HG02588 (cell line): ENCODE results near the gene CRYBA2.

Experiments
- ATAC-seq: cut with Tn5 transposase; IDR thresholded peaks from one replicate; pipeline ENCODE4 v1.9.1; 2021; ENCODE audit warnings: mild to moderate bottlenecking, moderate library complexity; ENCODE audit not compliant: unreplicated experiment

The CRYBA2 gene

GRCh38 chr2:218993345-218994315 lies at the start of gene CRYBA2:
CRYBA2 (minus strand) TSS chr2:218993422; CDS start chr2:218993176, 246 bp downstream.
- ATAC-seq = no peak

GRCh38 chr2:219042750-219043149 lies 49.5 kb upstream of the CRYBA2 start:
- ATAC-seq = no peak

GRCh38 chr2:219042157-219042556 lies 48.9 kb upstream of the CRYBA2 start:
- no peak for ATAC-seq

- no peak for ATAC-seq
Observed at GRCh38 chr2:219041252-219041651, 48.0 kb upstream of the CRYBA2 start, which contains the start of gene CFAP65. CFAP65 (minus strand) TSS chr2:219041516; CDS start chr2:219039048, 2,468 bp downstream.

GRCh38 chr2:219038600-219038999 lies 45.4 kb upstream of the CRYBA2 start:
- ATAC-seq = no peak

GRCh38 chr2:219037783-219038499 lies 44.7 kb upstream of the CRYBA2 start:
- ATAC-seq = no peak

GRCh38 chr2:219035942-219036341 lies 42.7 kb upstream of the CRYBA2 start:
- no peak for ATAC-seq

GRCh38 chr2:219034823-219035222 lies 41.6 kb upstream of the CRYBA2 start:
- ATAC-seq = no peak

GRCh38 chr2:219032051-219032745 lies 39.0 kb upstream of the CRYBA2 start:
- ATAC-seq = no peak

- ATAC-seq = no peak
Observed at GRCh38 chr2:219031005-219031738, 38.0 kb upstream of the CRYBA2 start.

GRCh38 chr2:219030177-219030940 lies 37.1 kb upstream of the CRYBA2 start:
- ATAC-seq = no peak

- peak; percentile 76 for ATAC-seq
Observed at GRCh38 chr2:219029829-219030165, 36.6 kb upstream of the CRYBA2 start.

- ATAC-seq = no peak
Observed at GRCh38 chr2:219028996-219029828, 36.0 kb upstream of the CRYBA2 start.

- ATAC-seq = no peak
Observed at GRCh38 chr2:219028141-219028540, 34.9 kb upstream of the CRYBA2 start.

- no peak for ATAC-seq
Observed at GRCh38 chr2:219027511-219028055, 34.4 kb upstream of the CRYBA2 start.

GRCh38 chr2:219026946-219027345 lies 33.7 kb upstream of the CRYBA2 start:
- ATAC-seq = no peak

GRCh38 chr2:219025637-219026585 lies 32.7 kb upstream of the CRYBA2 start:
- no peak for ATAC-seq

GRCh38 chr2:219024059-219024458 lies 30.8 kb upstream of the CRYBA2 start:
- ATAC-seq = no peak
